HepG2 (cell line): ENCODE measurements around the gene COX7A2L. TPM values are rescaled to one million over a fixed set of nuclear protein-coding genes. Genes with fewer than 3 reads are reported as not detected.
A peak's percentile ranks its signal among the peaks of the same experiment; 100 is the strongest.

Source experiments
- ARID2 ChIP-seq: sonication (generic); formaldehyde crosslinking; IDR thresholded peaks from 2 replicates; pipeline ENCODE4 v1.8.1; 2022; ENCODE audit warnings: mild to moderate bottlenecking, missing genetic modification reagents, borderline replicate concordance
- ERF ChIP-seq: IDR thresholded peaks from 2 replicates; pipeline ENCODE4 v1.6.1; 2018; ENCODE audit warnings: missing biosample characterization, missing genetic modification reagents
- FOSL2 ChIP-seq: sonication (generic); formaldehyde crosslinking; IDR thresholded peaks from 2 replicates; pipeline ENCODE4 v1.4.0; 2020; ENCODE audit warnings: missing genetic modification reagents
- GRHL1 ChIP-seq: sonication (generic); formaldehyde crosslinking; conservative IDR thresholded peaks from 2 replicates; pipeline ENCODE4 v1.8.0; 2022; ENCODE audit warnings: missing genetic modification reagents
- HMG20A ChIP-seq: IDR thresholded peaks from 2 replicates; pipeline ENCODE4 v1.6.1; 2016; ENCODE audit warnings: borderline replicate concordance
- MEF2D ChIP-seq: sonication (generic); formaldehyde crosslinking; IDR thresholded peaks from 2 replicates; pipeline ENCODE4 v1.5.1; 2020; ENCODE audit warnings: mild to moderate bottlenecking, missing genetic modification reagents
- NR0B2 ChIP-seq: sonication (generic); formaldehyde crosslinking; IDR thresholded peaks from 2 replicates; pipeline ENCODE4 v1.4.0; 2020; ENCODE audit warnings: mild to moderate bottlenecking, missing genetic modification reagents
- POLR2AphosphoS5 ChIP-seq: IDR thresholded peaks from 2 replicates; pipeline ENCODE4 v1.6.1; 2012; ENCODE audit warnings: low read depth, low read length
- RBM22 ChIP-seq: fragments of 200-400 bp; formaldehyde crosslinking; optimal IDR thresholded peaks from 2 replicates; pipeline ENCODE3; 2017; ENCODE audit warnings: mild to moderate bottlenecking, low read length, moderate library complexity
- ZBTB33 ChIP-seq: sonication (generic); formaldehyde crosslinking; IDR thresholded peaks from 2 replicates; pipeline ENCODE4 v1.4.0; 2020; ENCODE audit warnings: missing genetic modification reagents
- ZBTB40 ChIP-seq, 2 experiments: fragments of 450-650 bp in 1 of 2; sonication (generic) in 1 of 2; formaldehyde crosslinking in 1 of 2; IDR thresholded peaks; 2 replicates each; pipeline versions ENCODE4 v1.6.1 to v1.8.0; 2016 to 2022; ENCODE audit warnings: antibody characterized with exemption in 1 of 2, mild to moderate bottlenecking in 1 of 2, missing genetic modification reagents in 1 of 2
- ZNF331 ChIP-seq: sonication (generic); formaldehyde crosslinking; IDR thresholded peaks from 2 replicates; pipeline ENCODE4 v1.4.0; 2020; ENCODE audit warnings: missing genetic modification reagents
- ZNF691 ChIP-seq: sonication (generic); formaldehyde crosslinking; IDR thresholded peaks from 2 replicates; pipeline ENCODE4 v1.4.0; 2020; ENCODE audit warnings: missing genetic modification reagents, low read depth, mild to moderate bottlenecking, borderline replicate concordance
- ZNF703 ChIP-seq: sonication (generic); formaldehyde crosslinking; IDR thresholded peaks from 2 replicates; pipeline ENCODE4 v1.5.1; 2020; ENCODE audit warnings: missing genetic modification reagents, mild to moderate bottlenecking, moderate library complexity, borderline replicate concordance
- polyA plus RNA-seq, 8 experiments: library from polyadenylated mRNA; depleted of rRNA in 3 of 8; stranded (reverse) in 7 of 8; unstranded in 1 of 8; fragments of >200 nt; fragmentation: Illumina TruSeq in 4 of 8; extraction: Trizol in 4 of 8; gene quantifications; 2 replicates each; pipeline versions ENCODE4 v1.2.1 to v1.2.3, GENCODE V29; 2011 to 2016; ENCODE audit warnings: low read depth in 4 of 8, missing spikeins in 1 of 8, mixed read lengths in 1 of 8; ENCODE audit not compliant: insufficient read depth in 1 of 8
- total RNA-seq, 5 experiments: library from RNA; depleted of rRNA; stranded (reverse); fragments of >200 nt; fragmentation: Illumina TruSeq; extraction: Trizol; gene quantifications; 2 replicates each; pipeline ENCODE4 v1.2.3, GENCODE V29; 2016; ENCODE audit warnings: low read depth in 1 of 5

COX7A2L gene
- total and polyA plus RNA-seq, 2 of the 13 experiments (the other 11 are each of a cell fraction or from before 2014, with no cell fraction given): 155 to 201 TPM

GRCh38 chr2:42335514-42336104 lies 25.4 kb downstream of the COX7A2L start (continued):
- TF ChIP-seq ZBTB40 (IDR thresholded peaks at IDR 0.05) (no peak), ZBTB40 (CRISPR knock-in tag; IDR thresholded peaks at IDR 0.05) (0 out of 2 replicates have a peak, but pooled peaks have one; percentile 15), MEF2D (CRISPR knock-in tag) (no peak), ZNF691 (CRISPR knock-in tag) (0 out of 2 replicates have a peak, but pooled peaks have one; percentile 14), FOSL2 (CRISPR knock-in tag) (no peak), ARID2 (CRISPR knock-in tag) (0 out of 2 replicates have a peak, but pooled peaks have one; percentile 28), NR0B2 (CRISPR knock-in tag) (no peak), ZNF703 (no peak), HMG20A (CRISPR knock-in tag) (no peak), RBM22 (peak; percentile 97), ERF (CRISPR knock-in tag) (0 out of 2 replicates have a peak, but pooled peaks have one; percentile 14), ZBTB33 (CRISPR knock-in tag) (0 out of 2 replicates have a peak, but pooled peaks have one; percentile 29), POLR2AphosphoS5 (peak; percentile 39), GRHL1 (no peak), ZNF331 (CRISPR knock-in tag) (0 out of 2 replicates have a peak, but pooled peaks have one; percentile 12)
